IMR-90 (cell line): ENCODE results near the gene UBXN1. TPM values are rescaled to one million over a fixed set of nuclear protein-coding genes. Genes with fewer than 3 reads are reported as not detected.

ENCODE experiments used
- ATAC-seq: fragments of 200-7000 bp; cut with Tn5 transposase; 2 replicates; pipeline ENCODE4 v1.9.1; 2020; ENCODE audit warnings: low read depth, mild to moderate bottlenecking, moderate library complexity
- BruUV-seq: library from RNA; stranded (reverse); fragments of 400-500 nt; replicated peaks from 2 replicates; lab custom pipeline; 2021; lab: Mats Ljungman, UMichigan
- CTCF ChIA-PET: fragments of 300-600 bp; formaldehyde crosslinking; extraction: SDS; loops from one replicate; lab custom pipeline; 2021; ENCODE audit warnings: antibody characterized with exemption; lab: Yijun Ruan, JAX
- POLR2A ChIA-PET: fragments of 300-600 bp; sonication (Branson Sonifier 250); formaldehyde crosslinking; loops from one replicate; lab custom pipeline; 2022; ENCODE audit warnings: antibody characterized with exemption; ENCODE audit not compliant: unreplicated experiment; lab: Charles Lee
- DNase-seq: peaks from one replicate; pipeline ENCODE4 v3.0.0; 2013
- H2AFZ ChIP-seq: replicated peaks from 2 replicates; pipeline ENCODE3; 2013; ENCODE audit warnings: low read length, mild to moderate bottlenecking; ENCODE audit not compliant: poor library complexity
- H2AK5ac ChIP-seq: 2 replicates; pipeline ENCODE4 v1.6.1; 2013; ENCODE audit warnings: low read depth, low read length, inconsistent platforms
- H2AK9ac ChIP-seq: replicated peaks from 2 replicates; pipeline ENCODE3; 2013; ENCODE audit warnings: mild to moderate bottlenecking, low read depth, low read length, moderate library complexity; ENCODE audit not compliant: poor library complexity
- H2BK120ac ChIP-seq: 2 replicates; pipeline ENCODE4 v1.6.1; 2013; ENCODE audit warnings: low read depth, low read length, inconsistent platforms
- H2BK15ac ChIP-seq: 3 replicates; pipeline ENCODE4 v1.6.1; 2013; ENCODE audit warnings: low read depth, low read length, inconsistent platforms
- H2BK20ac ChIP-seq: 2 replicates; pipeline ENCODE4 v1.6.1; 2013; ENCODE audit warnings: low read depth, mild to moderate bottlenecking, inconsistent platforms, low read length, moderate library complexity
- H2BK5ac ChIP-seq: 2 replicates; pipeline ENCODE4 v1.6.1; 2013; ENCODE audit warnings: mild to moderate bottlenecking, low read depth, low read length, inconsistent platforms; ENCODE audit not compliant: poor library complexity, severe bottlenecking
- H3K14ac ChIP-seq: replicated peaks from 2 replicates; pipeline ENCODE4 v1.6.1; 2013; ENCODE audit warnings: low read depth, low read length, inconsistent platforms
- H3K18ac ChIP-seq: 2 replicates; pipeline ENCODE4 v1.6.1; 2013; ENCODE audit warnings: low read depth, low read length, control low read depth
- H3K23ac ChIP-seq: 2 replicates; pipeline ENCODE4 v1.6.1; 2013; ENCODE audit warnings: low read depth, low read length, inconsistent platforms
- H3K27ac ChIP-seq: 2 replicates; pipeline ENCODE4 v1.5.1; 2013; ENCODE audit warnings: mild to moderate bottlenecking, control low read depth, low read length; ENCODE audit not compliant: insufficient read depth
- H3K27me3 ChIP-seq: 2 replicates; pipeline ENCODE4 v1.6.1; 2013; ENCODE audit warnings: low read length; ENCODE audit not compliant: control insufficient read depth, insufficient read depth
- H3K36me3 ChIP-seq: 2 replicates; pipeline ENCODE4 v1.6.1; 2013; ENCODE audit warnings: low read length, mixed read lengths; ENCODE audit not compliant: control insufficient read depth, insufficient read depth
- H3K4ac ChIP-seq: 2 replicates; pipeline ENCODE4 v1.6.1; 2013; ENCODE audit warnings: low read depth, low read length, inconsistent platforms
- H3K4me1 ChIP-seq: 2 replicates; pipeline ENCODE4 v1.6.1; 2013; ENCODE audit warnings: low read length, mixed read lengths; ENCODE audit not compliant: control insufficient read depth, insufficient read depth
- H3K4me2 ChIP-seq: 2 replicates; pipeline ENCODE4 v1.6.1; 2013; ENCODE audit warnings: low read depth, mild to moderate bottlenecking, control low read depth, low read length, moderate library complexity
- H3K4me3 ChIP-seq: 2 replicates; pipeline ENCODE4 v1.5.1; 2013; ENCODE audit warnings: low read depth, mild to moderate bottlenecking, control low read depth, low read length, moderate library complexity; ENCODE audit not compliant: insufficient read depth
- H3K56ac ChIP-seq: 2 replicates; pipeline ENCODE4 v1.6.1; 2013; ENCODE audit warnings: low read length, inconsistent platforms; ENCODE audit not compliant: insufficient read depth; ENCODE audit errors: extremely low read depth
- H3K79me1 ChIP-seq, 2 experiments: 2 replicates each; pipeline ENCODE4 v1.6.1; 2013; ENCODE audit warnings: low read length in 2 of 2, inconsistent platforms in 1 of 2, low read depth in 1 of 2
- H3K9ac ChIP-seq: 2 replicates; pipeline ENCODE4 v1.6.1; 2013; ENCODE audit warnings: low read depth, low read length, control low read depth
- H3K9me1 ChIP-seq: 2 replicates; pipeline ENCODE4 v1.6.1; 2013; ENCODE audit warnings: low read length, inconsistent platforms; ENCODE audit not compliant: insufficient read depth
- H3K9me3 ChIP-seq: 2 replicates; pipeline ENCODE4 v1.6.1; 2013; ENCODE audit warnings: low read length; ENCODE audit not compliant: control insufficient read depth, insufficient read depth
- H4K20me1 ChIP-seq: 2 replicates; pipeline ENCODE4 v1.6.1; 2013; ENCODE audit warnings: low read length, inconsistent platforms; ENCODE audit not compliant: insufficient read depth
- H4K5ac ChIP-seq: 2 replicates; pipeline ENCODE4 v1.6.1; 2013; ENCODE audit warnings: mild to moderate bottlenecking, low read depth, low read length, control low read depth
- H4K8ac ChIP-seq, 2 experiments: 2 replicates each; pipeline ENCODE4 v1.6.1; 2013; ENCODE audit warnings: low read depth in 2 of 2, low read length in 2 of 2, control low read depth in 1 of 2, inconsistent platforms in 1 of 2
- H4K91ac ChIP-seq: 2 replicates; pipeline ENCODE4 v1.6.1; 2013; ENCODE audit warnings: low read depth, low read length, inconsistent platforms; ENCODE audit not compliant: insufficient read depth
- BHLHE40 ChIP-seq: fragments of 150-350 bp; IDR thresholded peaks from 2 replicates; pipeline ENCODE4 v1.6.1; 2016; ENCODE audit warnings: mild to moderate bottlenecking, low read depth, low read length
- CEBPB ChIP-seq: IDR thresholded peaks from 2 replicates; pipeline ENCODE4 v1.6.1; 2012; ENCODE audit warnings: low read depth, low read length, improper control_type of control experiment
- CHD1 ChIP-seq: IDR thresholded peaks from 2 replicates; pipeline ENCODE4 v1.6.1; 2012; ENCODE audit warnings: low read depth, low read length, improper control_type of control experiment
- CTCF ChIP-seq: conservative IDR thresholded peaks from 2 replicates; pipeline ENCODE4 v1.5.1; 2012; ENCODE audit warnings: mild to moderate bottlenecking, low read depth, low read length, improper control_type of control experiment
- ELK1 ChIP-seq: fragments of 150-350 bp; IDR thresholded peaks from 2 replicates; pipeline ENCODE4 v1.6.1; 2016; ENCODE audit warnings: low read depth, mild to moderate bottlenecking, low read length, moderate library complexity, borderline replicate concordance
- FOS ChIP-seq: fragments of 150-350 bp; IDR thresholded peaks from 2 replicates; pipeline ENCODE4 v1.6.1; 2016; ENCODE audit warnings: low read depth, low read length
- MAFK ChIP-seq: IDR thresholded peaks from 2 replicates; pipeline ENCODE4 v1.6.1; 2012; ENCODE audit warnings: low read depth, low read length, improper control_type of control experiment
- MAZ ChIP-seq: IDR thresholded peaks from 2 replicates; pipeline ENCODE4 v1.6.1; 2012; ENCODE audit warnings: low read depth, mild to moderate bottlenecking, low read length, improper control_type of control experiment, moderate library complexity, borderline replicate concordance
- MXI1 ChIP-seq: IDR thresholded peaks from 2 replicates; pipeline ENCODE4 v1.6.1; 2012; ENCODE audit warnings: low read depth, mild to moderate bottlenecking, low read length, moderate library complexity, borderline replicate concordance
- NFE2L2 ChIP-seq: fragments of 150-350 bp; IDR thresholded peaks from 2 replicates; pipeline ENCODE4 v1.6.1; 2016; ENCODE audit warnings: low read depth, mild to moderate bottlenecking, low read length
- POLR2A ChIP-seq: IDR thresholded peaks from 2 replicates; pipeline ENCODE4 v1.6.1; 2012; ENCODE audit warnings: mild to moderate bottlenecking, low read depth, low read length
- RCOR1 ChIP-seq: IDR thresholded peaks from 2 replicates; pipeline ENCODE4 v1.6.1; 2012; ENCODE audit warnings: mild to moderate bottlenecking, low read length, improper control_type of control experiment; ENCODE audit not compliant: insufficient replicate concordance
- RFX5 ChIP-seq: IDR thresholded peaks from 2 replicates; pipeline ENCODE4 v1.8.0; 2012; ENCODE audit warnings: low read depth, mild to moderate bottlenecking, low read length, moderate library complexity
- SMC3 ChIP-seq: fragments of 150-350 bp; IDR thresholded peaks from 2 replicates; pipeline ENCODE4 v1.6.1; 2016; ENCODE audit warnings: low read depth, mild to moderate bottlenecking, antibody characterized with exemption, low read length, moderate library complexity
- USF2 ChIP-seq: fragments of 150-350 bp; IDR thresholded peaks from 2 replicates; pipeline ENCODE4 v1.6.1; 2017; ENCODE audit warnings: mild to moderate bottlenecking, antibody characterized with exemption, low read length, low read depth
- WGBS, 2 experiments: methylation state at CpG; one replicate each; pipeline versions ENCODE4 v1.1.5 to v1.1.7; 2013; ENCODE audit warnings: missing lambda C conversion rate in 2 of 2; ENCODE audit not compliant: insufficient read length in 1 of 2; ENCODE audit errors: extremely low coverage in 2 of 2; 5-methylcytosine and 5-hydroxymethylcytosine counted together
- dilution Hi-C: fragments of 300-500 bp; cut with HindIII; formaldehyde crosslinking; loops from one replicate; pipeline ENCODE4 v1.14.3; 2018; ENCODE audit warnings: low sequenced_read_pairs; ENCODE audit not compliant: unreplicated experiment
- in situ Hi-C: fragments of 300-500 bp; cut with MboI; formaldehyde crosslinking; loops from 3 replicates; pipeline ENCODE4 v1.14.3; 2019; ENCODE audit warnings: low sequenced_read_pairs, inconsistent platforms, mixed read lengths
- intact Hi-C: fragments of 100-400 bp; cut with micrococcal nuclease; formaldehyde crosslinking; loops from 2 replicates; pipeline ENCODE4 v1.10.0; 2022
- polyA plus RNA-seq, 3 experiments: library from polyadenylated mRNA; depleted of rRNA; stranded (reverse); fragments of >200 nt; gene quantifications; 2 replicates each; pipeline ENCODE4 v1.2.3, GENCODE V29; 2012; ENCODE audit warnings: low replicate concordance in 1 of 3
- total RNA-seq: library from RNA; depleted of rRNA; stranded (reverse); fragments of >200 nt; gene quantifications from 2 replicates; pipeline ENCODE4 v1.2.3, GENCODE V29; 2012

The UBXN1 gene
- total and polyA plus RNA-seq, 2 of the 4 experiments (the other 2 are of a cell fraction): 50.0 to 81.6 TPM

- dilution Hi-C loops: no loop called here
- H3K4me1 ChIP-seq: peaks cover 10% of the 10 kb centered on the region
- H3K79me1 ChIP-seq: peaks cover 14 to 41% of the 10 kb centered on the region in 2 experiments; a peak in 3 of 4 replicates
- no peak overlapping the region for H2BK20ac ChIP-seq
- no TSS peak for BruUV-seq
- H2AK5ac ChIP-seq: no peak overlapping the region
- H4K8ac ChIP-seq: no peak overlapping the region
- H2BK15ac ChIP-seq: no peak overlapping the region
- no peak overlapping the region for H4K91ac ChIP-seq
- TF ChIP-seq CTCF: no peak
- TF ChIP-seq USF2: no peak
- no peak for TF ChIP-seq NFE2L2
- TF ChIP-seq CHD1: no peak
- no peak for TF ChIP-seq SMC3
- no peak for TF ChIP-seq MAZ
- no peak for TF ChIP-seq MXI1
- TF ChIP-seq ELK1: no peak
- no peak for TF ChIP-seq POLR2A
- TF ChIP-seq FOS: no peak
- no peak for TF ChIP-seq RFX5
- TF ChIP-seq RCOR1: no peak
- no peak for TF ChIP-seq CEBPB
- TF ChIP-seq BHLHE40: no peak
- no peak for TF ChIP-seq MAFK
- H2BK120ac ChIP-seq: no peak overlapping the region
- in situ Hi-C loops: no loop called here
- WGBS, 2 experiments: no CpG with 5 or more reads among the region's 6 CpGs
- no peak overlapping the region for H3K4ac ChIP-seq
- no peak overlapping the region for H3K14ac ChIP-seq
- no peaks in the 10 kb centered on the region for H3K27me3 ChIP-seq
- H3K9me1 ChIP-seq: peaks cover 4% of the 10 kb centered on the region; the same call in 1 of the 2 replicates
- H3K4me2 ChIP-seq: no peak overlapping the region
- no peak overlapping the region for H2BK5ac ChIP-seq
- no peak overlapping the region for H3K18ac ChIP-seq
- no peak overlapping the region for H3K23ac ChIP-seq
- H4K20me1 ChIP-seq: no peaks in the 10 kb centered on the region
- intact Hi-C loops: no loop called here
- no peak overlapping the region for H3K27ac ChIP-seq
- no peaks in the 10 kb centered on the region for H3K9me3 ChIP-seq
- no peak for ATAC-seq
- ChIA-PET POLR2A (no interaction called here), CTCF (no interaction called here)
- no peak overlapping the region for H2AFZ ChIP-seq
- no peak overlapping the region for H3K9ac ChIP-seq
- no peak overlapping the region for H3K56ac ChIP-seq
- H3K4me3 ChIP-seq: no peak overlapping the region
- DNase-seq: no peak
- H3K36me3 ChIP-seq: peaks cover 19% of the 10 kb centered on the region
- no peak overlapping the region for H4K5ac ChIP-seq
- no peak overlapping the region for H2AK9ac ChIP-seq
Measured at GRCh38 chr11:62677156-62677555, 1.7 kb downstream of the UBXN1 start.
